Islet of Langerhans (tissue), 1 donor: ENCODE measurements around the gene IGFBP6.

Source experiments
- FAIRE-seq: peaks from one replicate; lab custom pipeline; 2011; peaks lifted over from hg19 to GRCh38; lab: Jason Lieb, UNC

IGFBP6 gene

GRCh38 chr12:53059434-53060063, 37.9 kb upstream of the IGFBP6 start:
- no peak for FAIRE-seq

GRCh38 chr12:53060064-53060720, 37.3 kb upstream of the IGFBP6 start:
- FAIRE-seq, result no peak

- FAIRE-seq, result no peak
Observed at GRCh38 chr12:53060721-53061276, 36.7 kb upstream of the IGFBP6 start.

GRCh38 chr12:53061404-53062010, 36.0 kb upstream of the IGFBP6 start:
- peak; percentile 81 for FAIRE-seq

- no peak for FAIRE-seq
Observed at GRCh38 chr12:53062011-53062961, 35.2 kb upstream of the IGFBP6 start.

- FAIRE-seq, result no peak
Observed at GRCh38 chr12:53062977-53063707, 34.3 kb upstream of the IGFBP6 start.

- no peak for FAIRE-seq
Observed at GRCh38 chr12:53063708-53064612, 33.5 kb upstream of the IGFBP6 start.

- FAIRE-seq, result no peak
Observed at GRCh38 chr12:53064613-53065436, 32.6 kb upstream of the IGFBP6 start.

- no peak for FAIRE-seq
Observed at GRCh38 chr12:53065470-53065869, 32.0 kb upstream of the IGFBP6 start.

- FAIRE-seq, result peak; percentile 79
Observed at GRCh38 chr12:53065975-53066931, 31.2 kb upstream of the IGFBP6 start.

- FAIRE-seq, result no peak
Observed at GRCh38 chr12:53067074-53067992, 30.1 kb upstream of the IGFBP6 start.

GRCh38 chr12:53067993-53068770, 29.3 kb upstream of the IGFBP6 start:
- FAIRE-seq, result no peak

- no peak for FAIRE-seq
Observed at GRCh38 chr12:53068811-53069585, 28.5 kb upstream of the IGFBP6 start.

- FAIRE-seq, result no peak
Observed at GRCh38 chr12:53069621-53070410, 27.7 kb upstream of the IGFBP6 start.
